Measurements from ENCODE around the gene OPTN. TPM values are rescaled to one million over a fixed set of nuclear protein-coding genes. Genes with fewer than 3 reads are reported as not detected.

OPTN gene
- total and polyA plus RNA-seq, 10 of the 15 experiments (the other 5 are each of a cell fraction or from before 2014, with no cell fraction given) = 15.2 to 42.4 (median 25.5) TPM

GRCh38 chr10:13165177-13165576, 65.2 kb downstream of the OPTN start:
- intact Hi-C loops (cut with micrococcal nuclease; ENCODE audit: unreplicated experiment) = loop anchor here (10.0 kb wide), 1 partner anchor 280 kb away; no protein-coding TSS in a partner anchor
- FAIRE-seq (no peak), ATAC-seq (no peak), DNase-seq (ENCODE audit: low read depth, low spot score) (no peak)
- CTCF ChIA-PET = no interaction called here
- Histone ChIP-seq H3K27ac (ENCODE audit: control insufficient read depth, insufficient read depth) (no peak overlapping the region), H3K9ac (ENCODE audit: control insufficient read depth, insufficient read depth, low read length) (no peak overlapping the region), H3K27me3 (replicated peaks in 1 of 2; ENCODE audit: control insufficient read depth in 2 of 2, insufficient read depth in 2 of 2, low read length in 1 of 2) (no peaks in the 10 kb centered on the region), H3K36me3 (ENCODE audit: control insufficient read depth in 2 of 2, insufficient read depth in 2 of 2, low read length in 1 of 2) (peaks cover 1 to 6% of the 10 kb centered on the region in 2 experiments; a peak in 2 of 4 replicates), H3K79me2 (ENCODE audit: control insufficient read depth, insufficient read depth, low read length) (peaks cover 15% of the 10 kb centered on the region), H3K4me2 (ENCODE audit: control insufficient read depth, insufficient read depth) (no peak overlapping the region), H3K4me1 (ENCODE audit: control insufficient read depth, insufficient read depth, low read length) (peaks cover 7% of the 10 kb centered on the region), H2AFZ (ENCODE audit: control insufficient read depth, low read depth, low read length) (no peak overlapping the region), H3K9me3 (replicated peaks; ENCODE audit: control insufficient read depth, insufficient read depth, low read length) (no peaks in the 10 kb centered on the region), H4K20me1 (ENCODE audit: control insufficient read depth, insufficient read depth) (no peaks in the 10 kb centered on the region), H3K4me3 (no peak overlapping the region)
- SMC1A ChIA-PET (ENCODE audit: uncharacterized antibody, unreplicated experiment) = no interaction called here
- POLR2A ChIA-PET = no interaction called here
- RAD21 ChIA-PET (ENCODE audit: unreplicated experiment) = no interaction called here
- in situ Hi-C loops (cut with MboI) = no loop called here
- no TSS peak for BruUV-seq (replicated peaks)
- TF ChIP-seq SKIL (IDR thresholded peaks at IDR 0.05; ENCODE audit: low read depth, poor library complexity, severe bottlenecking) (no peak), EP300 (IDR thresholded peaks at IDR 0.05; ENCODE audit: borderline replicate concordance in 1 of 2, control insufficient read depth in 1 of 2, low read depth in 2 of 2, low read length in 2 of 2) (no peak), SRF (IDR thresholded peaks at IDR 0.05; ENCODE audit: low read depth in 2 of 2, low read length in 2 of 2) (no peak), PRDM15 (CRISPR knock-in tag; IDR thresholded peaks at IDR 0.05) (no peak), POLR2AphosphoS5 (IDR thresholded peaks at IDR 0.05; ENCODE audit: low read length) (no peak), NFYA (IDR thresholded peaks at IDR 0.05; ENCODE audit: borderline replicate concordance, low read depth, low read length) (no peak), E4F1 (IDR thresholded peaks at IDR 0.05; ENCODE audit: borderline replicate concordance, partially characterized antibody) (no peak), SREBF1 (IDR thresholded peaks at IDR 0.05; ENCODE audit: low read length) (no peak), ZBTB33 (IDR thresholded peaks at IDR 0.05) (no peak), MYB (IDR thresholded peaks at IDR 0.05; ENCODE audit: borderline replicate concordance, low read depth, low read length) (no peak), CHD2 (IDR thresholded peaks at IDR 0.05; ENCODE audit: borderline replicate concordance, low read depth, low read length) (no peak), NFYB (IDR thresholded peaks at IDR 0.05; ENCODE audit: insufficient read depth, low read depth, low read length) (no peak)
